SHP77 treated with DMSO at 0.1 percent for 48 hours (cell line): ENCODE results near the gene NEK8.

Experiments used
- DNase-seq: peaks from one replicate; lab custom pipeline; 2025; lab: John Stamatoyannopoulos, UW

NEK8 gene

GRCh38 chr17:28728364-28729200 lies at the start of gene NEK8:
TSS of gene NEK8 (plus strand) at chr17:28728788. CDS start at chr17:28728814, 26 bp downstream.
- DNase-seq, result peak; percentile 75

- no peak for DNase-seq
Observed at GRCh38 chr17:28682655-28683054, 45.9 kb upstream of the NEK8 start.

- no peak for DNase-seq
Observed at GRCh38 chr17:28684963-28685362, 43.6 kb upstream of the NEK8 start.

- no peak for DNase-seq
Observed at GRCh38 chr17:28685366-28685765, 43.2 kb upstream of the NEK8 start.

- no peak for DNase-seq
Observed at GRCh38 chr17:28686296-28686695, 42.3 kb upstream of the NEK8 start.

GRCh38 chr17:28688481-28688880 lies 40.1 kb upstream of the NEK8 start:
- DNase-seq, result no peak

GRCh38 chr17:28689011-28689410 lies 39.6 kb upstream of the NEK8 start:
- DNase-seq, result no peak

- DNase-seq, result no peak
Observed at GRCh38 chr17:28693869-28694268, 34.7 kb upstream of the NEK8 start.

- no peak for DNase-seq
Observed at GRCh38 chr17:28698253-28698941, 30.2 kb upstream of the NEK8 start.

GRCh38 chr17:28700278-28700677 lies 28.3 kb upstream of the NEK8 start:
- no peak for DNase-seq

- DNase-seq, result peak; percentile 57
Observed at GRCh38 chr17:28700830-28701492, 27.6 kb upstream of the NEK8 start.

GRCh38 chr17:28702026-28702751 lies 26.4 kb upstream of the NEK8 start:
- no peak for DNase-seq

- DNase-seq, result no peak
Observed at GRCh38 chr17:28702752-28703150, 25.8 kb upstream of the NEK8 start.

GRCh38 chr17:28703552-28704218 lies 24.9 kb upstream of the NEK8 start:
- no peak for DNase-seq

GRCh38 chr17:28704219-28704858 lies 24.2 kb upstream of the NEK8 start:
- no peak for DNase-seq

GRCh38 chr17:28705074-28705659 lies 23.4 kb upstream of the NEK8 start:
- DNase-seq, result no peak

- DNase-seq, result no peak
Observed at GRCh38 chr17:28705728-28706334, 22.8 kb upstream of the NEK8 start.

GRCh38 chr17:28706471-28707338 lies 21.9 kb upstream of the NEK8 start:
- no peak for DNase-seq

GRCh38 chr17:28707339-28707720 lies 21.3 kb upstream of the NEK8 start:
- no peak for DNase-seq
